HG03342 (cell line): ENCODE data around the gene MIS18A.
"Not testable (repeated sequence)": the region's sequence is repeated elsewhere in the genome, so short reads cannot be mapped to it uniquely, and the experiment has no call there.

Experiments
- ATAC-seq: cut with Tn5 transposase; IDR thresholded peaks from one replicate; pipeline ENCODE4 v1.9.1; 2021; ENCODE audit warnings: mild to moderate bottlenecking, moderate library complexity; ENCODE audit not compliant: unreplicated experiment

MIS18A gene, protein sequence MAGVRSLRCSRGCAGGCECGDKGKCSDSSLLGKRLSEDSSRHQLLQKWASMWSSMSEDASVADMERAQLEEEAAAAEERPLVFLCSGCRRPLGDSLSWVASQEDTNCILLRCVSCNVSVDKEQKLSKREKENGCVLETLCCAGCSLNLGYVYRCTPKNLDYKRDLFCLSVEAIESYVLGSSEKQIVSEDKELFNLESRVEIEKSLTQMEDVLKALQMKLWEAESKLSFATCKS

DNA sequence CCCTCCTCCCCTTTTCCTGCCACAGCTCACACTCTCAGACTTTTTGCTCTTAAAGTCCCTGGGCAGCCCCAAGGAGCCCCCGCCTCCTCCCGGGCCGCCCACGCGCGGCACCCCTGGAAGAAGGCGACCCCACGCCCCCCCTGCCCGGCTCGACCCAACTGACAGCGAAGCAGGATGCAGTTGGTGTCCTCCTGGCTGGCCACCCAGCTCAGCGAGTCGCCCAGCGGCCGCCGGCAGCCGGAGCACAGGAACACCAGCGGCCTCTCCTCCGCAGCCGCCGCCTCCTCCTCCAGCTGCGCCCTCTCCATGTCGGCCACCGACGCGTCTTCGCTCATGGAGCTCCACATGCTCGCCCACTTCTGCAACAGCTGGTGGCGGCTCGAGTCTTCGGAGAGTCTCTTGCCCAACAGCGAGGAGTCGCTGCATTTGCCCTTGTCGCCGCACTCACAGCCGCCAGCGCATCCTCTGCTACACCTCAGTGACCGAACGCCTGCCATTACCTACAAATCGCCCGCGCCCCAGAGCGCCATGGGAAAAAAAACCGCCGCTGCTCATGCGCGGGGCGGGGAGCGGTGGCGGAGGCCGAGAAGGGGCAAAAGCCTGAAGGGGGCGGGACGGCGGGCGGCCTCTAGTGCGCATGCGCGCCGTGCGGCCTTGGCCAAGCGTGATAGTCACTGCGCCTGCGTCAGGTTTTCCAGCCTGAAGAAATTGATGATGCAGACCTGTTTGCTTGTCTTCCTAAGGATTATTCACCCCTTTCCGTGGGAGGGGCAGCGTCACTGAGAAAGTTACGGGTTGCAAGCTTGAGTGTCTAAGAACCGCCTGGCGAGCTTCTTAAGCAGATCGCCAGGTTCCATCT lies at the start of gene MIS18A:
TSS of gene MIS18A (minus strand) at position 532 of the 859 bp plus-strand sequence. CDS start at position 497, 35 bp downstream.
- peak; percentile 93 for ATAC-seq

DNA sequence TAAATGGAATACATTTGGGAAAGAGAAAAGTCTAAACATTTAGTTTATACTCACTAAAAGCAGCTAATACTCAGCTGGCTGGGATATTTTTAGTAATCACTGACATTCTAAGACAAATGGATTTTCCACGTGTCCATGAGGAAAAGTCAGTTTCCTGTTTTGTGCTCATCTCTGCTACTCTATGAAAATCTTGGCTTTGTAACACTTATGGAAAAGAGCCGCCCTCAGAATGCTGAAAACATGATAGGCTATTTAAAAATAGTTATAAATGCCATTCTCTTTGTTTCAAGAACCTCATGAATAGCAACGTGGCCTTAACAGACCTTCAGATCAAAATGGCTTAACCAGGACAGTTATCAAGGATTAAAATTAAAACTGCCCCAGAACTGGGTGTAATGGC lies 49.7 kb upstream of the MIS18A start:
- ATAC-seq = no peak

DNA sequence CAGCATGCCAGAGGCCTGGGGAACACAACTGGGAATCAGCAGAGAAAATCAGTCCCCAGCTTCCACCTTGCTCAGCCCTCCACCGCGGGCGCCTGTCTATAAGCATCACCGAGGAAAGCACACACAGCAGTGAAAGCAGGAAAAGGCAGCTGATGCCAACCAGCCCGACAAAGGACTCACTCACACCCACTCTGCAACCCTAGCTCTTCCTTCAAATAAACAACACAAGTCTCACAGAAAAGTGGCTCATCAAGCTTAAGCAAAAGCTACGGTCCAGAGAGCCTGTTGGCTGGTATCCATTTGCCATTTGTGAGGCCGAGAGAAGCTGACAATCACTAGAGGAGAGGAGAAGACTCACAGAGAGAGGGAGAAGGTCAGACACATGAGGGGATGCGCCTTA lies 46.9 kb upstream of the MIS18A start:
- ATAC-seq = no peak

DNA sequence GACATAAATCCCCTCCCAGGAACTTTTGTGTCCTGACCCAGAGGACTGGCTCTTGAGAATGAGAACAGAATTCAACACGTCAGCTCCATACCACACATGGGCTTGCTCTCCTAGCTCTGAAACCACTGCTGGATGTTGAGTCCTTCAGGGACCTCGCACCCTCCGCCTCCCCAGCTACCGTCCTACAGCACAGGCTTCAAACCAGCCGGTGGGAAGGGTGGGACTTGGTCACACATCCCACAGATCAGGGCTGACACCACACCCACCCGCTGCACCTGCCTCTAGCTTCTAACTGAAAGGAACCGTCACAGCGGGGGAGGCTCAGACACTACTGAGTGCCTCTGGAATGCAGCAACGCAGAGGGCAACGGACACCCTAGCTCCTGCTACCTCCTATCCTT lies 43.8 kb upstream of the MIS18A start:
- ATAC-seq = no peak

DNA sequence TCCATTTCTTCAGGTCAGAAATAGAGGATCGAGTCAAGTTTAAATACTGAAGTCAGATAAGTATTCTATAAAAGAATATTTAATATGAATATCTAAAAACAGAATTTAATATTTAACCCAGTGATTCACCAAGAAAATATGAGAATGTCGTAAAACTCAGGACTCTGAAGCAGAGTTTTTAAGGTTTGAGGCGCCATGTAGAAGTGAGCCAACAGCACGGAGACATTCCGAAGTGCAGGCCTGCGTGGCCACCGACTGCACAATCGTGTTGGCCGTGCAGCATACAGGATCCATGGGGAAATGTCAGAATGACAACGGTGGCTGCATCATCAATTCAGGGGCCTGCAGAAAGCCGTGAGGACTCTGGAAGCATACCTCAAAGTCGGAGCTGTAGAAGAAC lies 43.3 kb upstream of the MIS18A start:
- ATAC-seq = no peak

DNA sequence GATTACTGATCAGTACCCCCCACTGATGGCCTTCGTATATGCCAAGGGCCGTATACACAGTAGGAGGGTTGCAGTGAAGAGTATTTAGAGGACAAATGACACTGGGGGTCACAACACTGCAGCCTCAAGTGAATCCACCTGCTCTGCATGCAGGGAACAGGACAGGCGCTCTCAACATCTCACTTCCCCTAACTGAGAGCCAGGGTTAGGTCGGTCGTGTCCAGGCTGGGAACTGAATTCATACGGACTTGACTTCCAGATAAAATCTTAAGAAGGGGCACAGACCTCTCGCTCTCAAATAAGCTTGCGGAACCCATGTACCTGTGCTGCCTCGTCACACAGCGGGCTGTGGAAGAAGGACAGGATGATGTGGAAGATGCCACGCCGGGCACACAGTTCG lies 42.6 kb upstream of the MIS18A start:
- no peak for ATAC-seq

DNA sequence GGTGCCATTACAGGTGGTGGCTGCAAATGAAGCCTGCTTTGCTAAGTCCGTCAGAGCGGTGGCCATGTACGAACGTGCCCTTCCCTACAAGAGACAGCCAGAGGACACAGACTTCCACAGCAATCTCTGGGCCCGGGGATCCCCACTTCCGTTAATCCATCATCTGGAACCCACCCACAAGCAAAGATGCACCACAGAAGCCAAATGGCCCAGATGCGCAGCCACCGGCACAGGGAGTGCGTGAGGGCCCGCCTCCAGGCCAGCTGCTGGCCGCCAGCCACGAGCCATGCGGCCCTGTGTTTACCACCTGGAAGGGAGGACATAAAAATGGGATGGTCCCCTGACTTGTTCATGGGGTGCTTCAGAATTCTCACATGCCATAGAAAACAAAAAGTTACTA lies 41.9 kb upstream of the MIS18A start:
- ATAC-seq = no peak

DNA sequence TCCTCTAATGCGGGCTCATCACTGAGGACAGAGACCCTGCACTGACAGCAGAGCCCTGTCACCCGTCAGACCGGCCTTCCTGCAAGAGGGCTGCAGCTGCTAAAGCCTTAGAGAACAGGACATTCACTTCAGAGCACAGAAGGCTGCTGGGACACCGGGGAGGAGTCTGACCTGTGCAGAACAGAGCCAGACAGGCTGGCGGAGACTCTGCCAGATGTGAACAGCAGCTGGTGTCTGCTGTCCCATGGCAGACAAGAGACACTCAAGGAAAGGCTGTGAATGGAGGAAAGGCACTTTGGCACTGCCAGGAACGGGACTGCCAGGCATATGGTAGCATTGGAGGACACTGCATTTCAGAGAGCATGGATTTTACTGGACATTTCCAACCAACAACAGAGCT lies 41.2 kb upstream of the MIS18A start:
- no peak for ATAC-seq

DNA sequence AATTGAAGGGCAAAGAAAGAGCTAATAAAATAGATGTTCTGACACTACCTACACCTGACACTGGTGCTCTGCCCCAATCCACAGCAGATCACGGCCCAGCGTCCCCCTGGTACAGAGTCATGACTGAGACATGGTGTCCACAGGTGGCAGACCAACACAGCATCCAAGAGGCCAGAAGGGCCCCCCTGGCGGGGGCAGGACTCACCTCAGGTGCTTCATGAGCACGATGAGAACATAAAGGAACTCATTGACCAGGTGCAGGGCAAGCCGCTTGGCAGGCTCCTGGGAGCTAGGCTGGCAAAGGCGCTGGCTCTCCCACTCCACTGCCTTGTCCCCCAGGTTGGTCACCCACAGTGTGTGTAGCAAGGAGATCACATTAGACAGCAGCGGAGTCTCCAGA lies 40.2 kb upstream of the MIS18A start:
- ATAC-seq = no peak

DNA sequence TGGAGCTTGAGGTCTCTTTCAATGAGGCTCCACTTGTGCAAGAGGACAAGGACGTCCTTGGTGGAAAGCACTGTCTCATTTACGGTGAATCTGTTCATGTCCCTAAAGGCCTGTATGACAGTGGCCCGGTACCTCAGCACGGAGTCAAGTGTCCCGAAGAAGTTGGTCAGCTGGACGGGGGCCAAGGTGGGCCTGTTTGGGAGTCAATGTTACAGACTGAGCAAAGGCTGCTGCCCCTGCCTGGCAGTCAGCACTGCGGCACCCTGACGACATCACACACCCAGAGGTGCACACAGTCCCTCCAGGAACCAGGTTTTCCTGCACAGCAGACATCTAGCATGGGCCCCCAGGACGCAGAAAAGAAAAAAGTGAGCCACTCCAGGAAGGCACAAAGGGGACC lies 38.9 kb upstream of the MIS18A start:
- no peak for ATAC-seq

DNA sequence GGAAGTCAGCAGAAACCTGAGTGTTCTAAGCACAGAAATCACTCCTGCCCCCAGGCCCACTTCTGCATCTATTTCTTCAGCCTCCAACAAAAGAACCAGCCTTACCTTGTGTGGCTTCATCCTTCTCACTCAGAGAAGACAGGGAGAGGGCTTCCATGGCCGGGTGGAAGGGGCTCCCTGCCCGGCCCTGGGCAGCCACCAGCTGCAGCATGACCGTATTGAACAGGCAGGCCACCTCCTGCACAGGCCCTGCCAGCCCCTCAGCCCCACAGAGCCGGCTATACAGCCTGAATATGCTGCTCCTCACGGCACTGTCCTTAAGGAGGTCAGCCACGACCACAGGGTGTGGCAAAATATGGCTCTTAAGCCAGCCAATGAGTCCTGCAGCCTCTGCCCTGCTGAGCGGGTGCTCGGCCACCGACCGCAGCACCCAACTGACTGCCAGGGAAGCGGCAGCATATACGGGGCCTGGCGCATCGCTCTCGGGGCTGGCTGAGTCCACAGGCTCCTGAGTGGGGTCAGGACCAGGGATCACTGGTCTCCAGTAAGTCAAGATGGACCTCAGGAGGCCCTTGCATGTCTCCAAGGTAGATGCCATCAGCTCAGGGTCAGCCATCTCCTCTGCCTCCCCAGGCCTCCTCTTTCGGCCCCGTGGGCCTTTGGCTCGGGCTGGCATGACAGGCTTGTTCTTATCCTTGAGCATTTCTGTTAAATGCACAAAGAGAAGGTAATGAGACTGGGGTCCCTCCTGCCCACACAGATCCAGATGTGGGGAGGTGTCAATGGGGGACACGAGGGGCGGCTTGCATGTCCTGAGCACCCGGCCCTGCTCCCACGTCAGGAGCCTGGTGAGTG lies 37.7 kb upstream of the MIS18A start:
- no peak for ATAC-seq

DNA sequence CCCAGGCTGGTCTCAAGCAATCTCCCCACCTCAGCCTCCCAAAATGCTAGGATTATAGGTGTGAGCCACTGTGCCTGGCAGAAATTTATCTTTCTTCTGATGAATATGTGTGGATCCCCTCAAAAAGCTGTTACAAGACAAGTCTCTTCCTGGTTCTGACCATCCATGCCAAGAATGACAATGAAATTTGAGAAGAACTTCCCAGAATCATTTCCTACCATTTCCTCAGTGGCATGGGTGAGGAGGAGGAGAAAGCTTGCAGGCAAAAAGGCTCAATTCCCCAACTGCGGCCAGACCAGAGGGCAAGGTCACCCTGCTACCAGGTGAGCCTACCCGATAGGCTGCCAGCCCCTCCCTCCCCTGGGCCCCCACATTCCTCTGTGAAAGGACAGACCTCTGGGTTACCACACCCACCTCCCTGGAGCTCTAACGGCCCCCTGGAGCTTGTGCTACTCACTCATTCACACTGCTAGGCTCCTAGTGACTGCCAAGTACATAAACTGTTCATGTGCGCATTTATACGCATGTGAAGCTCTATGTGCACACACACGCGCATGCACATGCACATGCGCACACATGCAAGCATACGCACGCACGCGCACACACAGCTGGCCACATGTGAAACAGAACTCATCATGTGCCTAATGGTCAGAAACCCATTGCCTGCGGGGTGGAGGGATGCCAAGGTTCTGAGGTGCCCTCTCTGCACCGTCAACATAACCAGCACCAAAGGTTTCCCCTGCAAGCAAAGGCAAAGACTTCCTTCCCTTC lies 36.8 kb upstream of the MIS18A start:
- ATAC-seq = no peak

DNA sequence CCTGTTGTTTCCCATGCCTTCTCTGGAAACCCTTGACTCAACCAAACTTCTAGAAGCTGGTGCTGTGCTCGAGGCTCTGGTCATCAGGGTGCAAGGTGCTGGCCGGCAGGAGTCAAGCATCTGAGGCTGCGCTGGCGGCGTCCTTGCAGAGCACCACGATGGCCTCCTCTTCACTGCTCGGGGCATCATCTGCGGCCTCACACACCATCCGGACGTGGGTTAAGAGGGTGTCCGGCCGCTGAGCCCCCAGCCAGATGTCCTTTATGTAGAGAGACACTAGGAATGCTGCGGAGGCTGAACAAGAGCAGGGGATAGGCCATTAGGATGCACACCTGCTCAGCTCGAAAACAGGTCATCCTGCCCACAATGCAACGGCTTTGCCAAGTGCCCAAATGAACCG lies 36.0 kb upstream of the MIS18A start:
- no peak for ATAC-seq

DNA sequence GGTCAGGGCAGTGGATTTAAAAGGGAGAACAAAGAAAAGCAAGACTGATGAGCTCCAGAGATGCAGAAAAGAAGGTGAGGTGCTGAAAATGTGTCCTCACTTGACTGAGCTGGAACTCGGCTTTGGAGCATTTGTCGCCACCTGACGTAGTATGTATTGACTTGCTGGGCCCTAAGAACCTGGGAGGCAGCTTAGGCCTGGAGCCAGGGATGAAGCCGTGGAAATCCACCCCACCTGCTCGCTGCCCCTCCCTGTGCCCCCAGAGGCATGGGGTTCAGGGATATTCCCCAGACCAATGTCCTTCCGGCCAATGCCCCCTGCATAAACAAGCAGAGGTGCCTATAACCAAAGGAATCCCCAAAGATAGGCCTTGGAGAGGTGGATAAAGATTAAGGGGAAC lies 34.1 kb upstream of the MIS18A start:
- no peak for ATAC-seq

DNA sequence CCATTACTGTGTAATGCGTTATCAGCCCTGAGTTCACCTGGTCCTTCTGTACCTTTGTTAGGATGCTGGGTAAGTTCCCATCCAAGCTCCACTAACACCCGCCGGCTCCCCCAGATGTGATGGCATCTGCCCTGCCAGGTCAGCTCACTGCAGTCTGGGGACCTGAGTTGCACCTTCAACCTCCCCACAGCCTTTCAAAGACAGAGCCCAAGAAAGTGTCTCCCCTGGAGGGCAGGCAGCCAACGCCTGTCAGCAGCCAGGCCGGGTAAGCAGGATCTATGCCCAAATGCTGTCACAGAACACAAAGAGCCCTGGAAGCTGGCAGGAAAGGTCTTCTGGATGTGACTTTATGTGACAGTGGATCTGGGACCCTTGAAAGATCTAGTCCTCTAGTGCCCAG lies 33.5 kb upstream of the MIS18A start:
- ATAC-seq = no peak

DNA sequence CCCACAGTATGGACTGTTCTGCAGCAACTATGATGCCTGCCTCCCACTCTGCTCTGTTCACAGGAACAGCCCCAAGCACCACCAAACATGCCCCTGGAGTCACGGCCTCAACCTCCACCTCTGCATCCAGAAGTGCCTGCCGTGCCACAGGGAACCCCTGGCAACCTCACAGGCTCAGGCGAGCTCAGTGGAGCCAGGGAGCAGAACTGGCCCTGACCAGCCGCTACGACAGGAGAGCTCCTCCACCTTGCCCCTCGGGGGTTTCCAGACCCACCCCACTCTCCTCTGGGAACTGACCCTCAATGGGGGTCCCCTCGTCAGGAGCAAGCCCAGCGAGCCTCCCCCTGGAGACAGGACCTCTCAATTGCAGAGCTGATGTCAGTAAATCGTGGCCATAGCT lies 32.8 kb upstream of the MIS18A start:
- ATAC-seq = no peak

DNA sequence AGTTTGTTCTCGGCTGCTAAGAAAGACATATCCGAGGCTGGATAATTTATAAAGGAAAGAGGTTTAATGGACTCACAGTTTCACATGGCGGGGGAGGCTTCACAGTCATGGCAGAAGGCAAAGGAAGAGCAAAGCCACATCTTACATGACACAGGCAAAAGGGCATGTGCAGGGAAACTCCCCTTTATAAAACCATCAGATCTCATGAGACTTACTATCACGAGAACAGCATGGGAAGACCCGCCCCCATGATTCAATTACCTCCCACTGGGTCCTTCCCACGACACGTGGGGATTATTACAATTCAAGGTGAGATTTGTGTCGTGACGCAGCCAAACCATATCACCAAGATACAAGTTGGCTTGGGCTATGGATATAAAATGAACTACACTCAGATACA lies 32.1 kb upstream of the MIS18A start:
- ATAC-seq = not testable (repeated sequence)

DNA sequence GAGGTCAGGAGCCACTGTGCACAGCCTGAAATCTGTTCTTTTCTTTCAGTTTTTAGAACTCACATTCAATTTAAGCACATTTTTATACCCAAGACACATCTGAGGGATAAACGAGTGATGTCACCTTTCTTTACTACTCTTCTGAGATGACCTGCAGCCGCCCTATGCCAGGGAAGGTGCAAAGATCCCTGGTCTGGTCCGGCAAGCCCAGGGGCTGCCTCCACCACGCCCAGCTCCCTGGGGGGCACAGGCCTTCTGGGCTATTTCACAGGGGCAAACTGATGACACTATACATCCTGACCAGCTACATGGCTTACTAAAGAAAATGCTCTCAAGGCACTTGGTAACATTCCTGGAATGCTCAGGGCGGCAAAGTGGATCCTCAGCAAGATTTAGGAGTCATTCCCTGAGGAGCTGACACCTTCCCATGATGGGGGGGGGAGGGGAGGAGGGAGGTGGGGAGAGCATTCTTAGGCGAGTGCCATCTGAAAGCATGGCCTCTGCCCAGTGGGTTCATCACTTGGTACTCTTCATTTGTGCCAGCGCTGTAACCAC lies 31.1 kb upstream of the MIS18A start:
- ATAC-seq = no peak

DNA sequence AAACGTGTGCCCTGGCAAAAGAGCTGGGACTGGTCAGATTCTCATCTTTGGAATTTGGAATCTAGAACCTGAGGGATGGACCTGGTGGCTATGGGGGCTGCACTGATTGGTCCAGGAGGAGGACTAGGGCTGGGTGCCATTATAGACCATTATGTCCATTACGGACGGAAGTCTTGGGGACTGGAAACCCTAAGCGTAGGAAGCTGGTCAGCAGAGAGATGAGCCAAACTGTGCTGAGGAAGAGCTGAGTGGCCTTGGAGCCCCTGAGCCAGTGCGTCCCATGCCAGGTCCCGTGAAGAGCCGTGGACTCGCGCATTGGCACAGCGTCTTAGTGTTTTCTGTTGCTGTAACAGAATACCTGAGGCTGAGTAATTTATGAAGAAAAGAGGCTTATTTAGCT lies 29.8 kb upstream of the MIS18A start:
- no peak for ATAC-seq

DNA sequence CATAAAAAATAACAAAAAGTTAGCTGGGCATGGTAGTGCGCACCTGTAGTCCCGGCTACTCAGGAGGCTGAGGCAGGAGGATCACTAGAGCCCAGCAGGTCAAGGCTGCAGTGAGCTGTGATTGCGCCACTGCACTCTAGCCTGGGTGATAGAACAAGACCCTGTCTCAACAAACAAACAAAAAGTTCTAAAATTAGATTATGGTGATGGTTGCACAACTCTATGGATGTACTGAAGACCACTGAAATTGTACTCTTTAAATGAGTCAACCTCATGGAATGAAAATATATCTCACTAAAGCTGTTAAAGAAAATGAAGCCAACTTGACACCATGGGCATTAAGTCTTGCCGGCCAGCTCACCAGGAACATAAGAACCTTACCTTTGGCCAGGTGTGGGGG lies 28.9 kb upstream of the MIS18A start:
- ATAC-seq = no peak
